GM12892 (cell line): ENCODE data around the gene ITM2B.

Experiments used
- POLR2A ChIP-seq: IDR thresholded peaks from 2 replicates; pipeline ENCODE4 v1.6.1; 2011; ENCODE audit warnings: low read depth, low read length, control low read depth
- POLR2AphosphoS5 ChIP-seq: IDR thresholded peaks from 2 replicates; pipeline ENCODE4 v1.6.1; 2011; ENCODE audit warnings: low read depth, low read length, control low read depth
- TAF1 ChIP-seq: IDR thresholded peaks from 2 replicates; pipeline ENCODE4 v1.6.1; 2011; ENCODE audit warnings: low read depth, mild to moderate bottlenecking, control low read depth, low read length, borderline replicate concordance

- TF ChIP-seq POLR2A (no peak), POLR2AphosphoS5 (no peak), TAF1 (no peak)
Measured at GRCh38 chr13:48184260-48184659, 48.7 kb upstream of the ITM2B start.
